Urothelium cell line (cell line): ENCODE results near the gene SAMD13.

ENCODE experiments used
- DNase-seq: peaks from one replicate; pipeline ENCODE4 v3.0.0; 2011; ENCODE audit warnings: low spot score, mixed read lengths
- FAIRE-seq: peaks from 2 replicates; lab custom pipeline; 2011; peaks lifted over from hg19 to GRCh38; lab: Jason Lieb, UNC

The SAMD13 gene

GRCh38 chr1:84366786-84367185 is 65.3 kb downstream of the SAMD13 start:
- FAIRE-seq (no peak), DNase-seq (no peak)

GRCh38 chr1:84367219-84367618 is 65.7 kb downstream of the SAMD13 start:
- FAIRE-seq (no peak), DNase-seq (no peak)

- no peak for DNase-seq
- no peak for FAIRE-seq
Observed at GRCh38 chr1:84368441-84368840, 66.9 kb downstream of the SAMD13 start.

- no peak for FAIRE-seq
Observed at GRCh38 chr1:84370266-84370665, 68.8 kb downstream of the SAMD13 start.

GRCh38 chr1:84370831-84371394 is 69.4 kb downstream of the SAMD13 start:
- FAIRE-seq (no peak), DNase-seq (no peak)

More at GRCh38 chr1:84370266-84370665, 68.8 kb downstream of the SAMD13 start:
- no peak for DNase-seq

GRCh38 chr1:84373436-84374141 is 72.1 kb downstream of the SAMD13 start:
- DNase-seq (no peak), FAIRE-seq (no peak)

- FAIRE-seq (no peak), DNase-seq (no peak)
Observed at GRCh38 chr1:84374991-84375696, 73.6 kb downstream of the SAMD13 start.

GRCh38 chr1:84376000-84376910 is 74.7 kb downstream of the SAMD13 start:
- DNase-seq (no peak), FAIRE-seq (no peak)

GRCh38 chr1:84377480-84378095 is 76.1 kb downstream of the SAMD13 start:
- FAIRE-seq = no peak
- no peak for DNase-seq

GRCh38 chr1:84379138-84379916 is 77.8 kb downstream of the SAMD13 start:
- FAIRE-seq = no peak

GRCh38 chr1:84379917-84380180 is 78.3 kb downstream of the SAMD13 start:
- DNase-seq = no peak
- no peak for FAIRE-seq

More at GRCh38 chr1:84379138-84379916, 77.8 kb downstream of the SAMD13 start:
- DNase-seq = no peak

GRCh38 chr1:84382127-84382526 is 80.6 kb downstream of the SAMD13 start:
- DNase-seq (no peak), FAIRE-seq (no peak)

- FAIRE-seq = no peak
- DNase-seq = no peak
Observed at GRCh38 chr1:84385347-84385746, 83.8 kb downstream of the SAMD13 start.

GRCh38 chr1:84386716-84387479 is 85.4 kb downstream of the SAMD13 start:
- DNase-seq (no peak), FAIRE-seq (no peak)

- FAIRE-seq (no peak), DNase-seq (no peak)
Observed at GRCh38 chr1:84387480-84388163, 86.1 kb downstream of the SAMD13 start.

GRCh38 chr1:84390226-84390625 is 88.7 kb downstream of the SAMD13 start:
- FAIRE-seq (no peak), DNase-seq (no peak)

GRCh38 chr1:84398175-84399155 is 97.0 kb downstream of the SAMD13 start, which contains the start of gene DNASE2B:
DNASE2B (plus strand) TSS chr1:84398484; CDS start chr1:84398565, 81 bp downstream.
- DNase-seq = no peak
- no peak for FAIRE-seq
